Umbilical cord (tissue), 2 donors: Measurements from ENCODE around the gene AACS. TPM values are rescaled to one million over a fixed set of nuclear protein-coding genes. Genes with fewer than 3 reads are reported as not detected.

Experiments
- DNase-seq: peaks from one replicate; pipeline ENCODE4 v3.0.0-alpha.2; 2015; ENCODE audit warnings: low spot score
- total RNA-seq: library from RNA; depleted of rRNA; stranded (reverse); fragments of >200 nt; gene quantifications from one replicate; pipeline ENCODE4 v1.2.3, GENCODE V29; 2014; ENCODE audit warnings: low replicate concordance; ENCODE audit not compliant: insufficient read depth

AACS gene
- total RNA-seq, 1 donor from 2014 or later, result 19.7 TPM

- peak; percentile 78 for DNase-seq
Observed at GRCh38 chr12:125185740-125186470, 120.7 kb downstream of the AACS start, which contains the start of gene TMEM132B. Gene TMEM132B (plus strand): TSS chr12:125186386.

GRCh38 chr12:125186471-125187147 lies 121.4 kb downstream of the AACS start:
- DNase-seq, result no peak

- no peak for DNase-seq
Observed at GRCh38 chr12:125187148-125187745, 122.0 kb downstream of the AACS start.

- DNase-seq, result no peak
Observed at GRCh38 chr12:125187780-125188741, 122.8 kb downstream of the AACS start.

GRCh38 chr12:125189015-125189414 lies 123.8 kb downstream of the AACS start:
- DNase-seq, result no peak

- DNase-seq, result no peak
Observed at GRCh38 chr12:125189502-125189901, 124.3 kb downstream of the AACS start.

- no peak for DNase-seq
Observed at GRCh38 chr12:125191361-125192087, 126.3 kb downstream of the AACS start.

GRCh38 chr12:125192690-125193221 lies 127.5 kb downstream of the AACS start:
- no peak for DNase-seq

Other genes starting within 250 kb of the AACS start
- 8.7 TPM for gene SCARB1, start 201.6 kb upstream of the AACS start, total RNA-seq
- gene UBC, start 150.8 kb upstream of the AACS start, total RNA-seq, result 1,088 TPM
- 9.1 TPM for gene DHX37, start 76.3 kb upstream of the AACS start, total RNA-seq
- gene BRI3BP, start 71.8 kb upstream of the AACS start, total RNA-seq, result 3.1 TPM
- gene TMEM132B, start 121.0 kb downstream of the AACS start, total RNA-seq, result 6.0 TPM